CD14-positive monocyte (primary cell): Measurements from ENCODE around the gene DRC7. TPM values are rescaled to one million over a fixed set of nuclear protein-coding genes. Genes with fewer than 3 reads are reported as not detected.
A peak's percentile ranks its signal among the peaks of the same experiment; 100 is the strongest.

ENCODE experiments used
- DNase-seq, 3 donors: peaks; one replicate each; pipeline ENCODE4 v3.0.0-alpha.2; 2011 to 2022
- H2AFZ ChIP-seq: 2 replicates; pipeline ENCODE4 v1.6.0; 2012; ENCODE audit warnings: mild to moderate bottlenecking, low read depth, low read length, inconsistent platforms; ENCODE audit not compliant: insufficient read depth, poor library complexity, severe bottlenecking
- H3K27ac ChIP-seq, 2 donors: 1 replicate in 1 of 2; 2 replicates in 1 of 2; pipeline ENCODE4 v1.5.1; 2012 to 2013; ENCODE audit warnings: low read length in 2 of 2, control low read depth in 1 of 2, inconsistent platforms in 1 of 2, low read depth in 1 of 2, mild to moderate bottlenecking in 1 of 2
- H3K27me3 ChIP-seq, 2 donors: one replicate each; pipeline versions ENCODE4 v1.6.0 to v1.6.1; 2011 to 2013; ENCODE audit warnings: low read length in 2 of 2; ENCODE audit not compliant: control insufficient read depth in 2 of 2, insufficient read depth in 2 of 2
- H3K36me3 ChIP-seq, 2 donors: replicated peaks in 1 of 2; 1 replicate in 1 of 2; 2 replicates in 1 of 2; pipeline versions ENCODE4 v1.5.1 to v1.6.1; 2012 to 2013; ENCODE audit warnings: low read length in 2 of 2, control low read depth in 1 of 2, inconsistent platforms in 1 of 2, mild to moderate bottlenecking in 1 of 2; ENCODE audit not compliant: insufficient read depth in 2 of 2, control insufficient read depth in 1 of 2
- H3K4me1 ChIP-seq, 2 donors: 1 replicate in 1 of 2; 2 replicates in 1 of 2; pipeline versions ENCODE4 v1.5.1 to v1.6.1; 2012 to 2013; ENCODE audit warnings: low read length in 2 of 2, control low read depth in 1 of 2, inconsistent platforms in 1 of 2, mild to moderate bottlenecking in 1 of 2, moderate library complexity in 1 of 2; ENCODE audit not compliant: insufficient read depth in 2 of 2, control insufficient read depth in 1 of 2
- H3K4me2 ChIP-seq: replicated peaks from 2 replicates; pipeline ENCODE3; 2012; ENCODE audit warnings: low read length, moderate library complexity, mild to moderate bottlenecking; ENCODE audit not compliant: poor library complexity, severe bottlenecking; ENCODE audit errors: extremely low read depth
- H3K4me3 ChIP-seq, 3 experiments: fragments of 200-600 bp in 1 of 3; sonication (generic) in 1 of 3; replicated peaks in 1 of 3; 1 replicate in 2 of 3; 2 replicates in 1 of 3; pipeline ENCODE4 v1.5.1; 2011 to 2013; ENCODE audit warnings: low read length in 3 of 3, mild to moderate bottlenecking in 3 of 3, control low read depth in 2 of 3, low read depth in 2 of 3, inconsistent platforms in 1 of 3, moderate library complexity in 1 of 3
- H3K79me2 ChIP-seq: 2 replicates; pipeline ENCODE4 v1.6.0; 2012; ENCODE audit warnings: mild to moderate bottlenecking, control low read depth, inconsistent platforms, low read length, moderate library complexity; ENCODE audit not compliant: insufficient read depth
- H3K9ac ChIP-seq: 2 replicates; pipeline ENCODE4 v1.6.0; 2017; ENCODE audit warnings: low read length, mild to moderate bottlenecking; ENCODE audit not compliant: insufficient read depth, poor library complexity, severe bottlenecking
- H3K9me3 ChIP-seq, 2 donors: replicated peaks in 1 of 2; 1 replicate in 1 of 2; 2 replicates in 1 of 2; pipeline versions ENCODE4 v1.5.1 to v1.6.1; 2012 to 2013; ENCODE audit warnings: low read length in 2 of 2, control low read depth in 1 of 2; ENCODE audit not compliant: control insufficient read depth in 1 of 2, insufficient read depth in 1 of 2
- H4K20me1 ChIP-seq: 2 replicates; pipeline ENCODE4 v1.6.0; 2012; ENCODE audit warnings: mild to moderate bottlenecking, low read length, control low read depth, moderate library complexity; ENCODE audit not compliant: insufficient read depth
- H3K27ac Mint-ChIP-seq, 7 donors: one replicate each; pipeline ENCODE4 v1.8.0; 2020; ENCODE audit warnings: mild to moderate bottlenecking in 7 of 7, mixed read lengths in 7 of 7, moderate library complexity in 6 of 7, inconsistent platforms in 2 of 7
- H3K27me3 Mint-ChIP-seq, 3 donors: one replicate each; pipeline ENCODE4 v1.8.0; 2021 to 2022; ENCODE audit warnings: low read depth in 3 of 3, mild to moderate bottlenecking in 3 of 3, mixed read lengths in 3 of 3, moderate library complexity in 3 of 3, inconsistent platforms in 1 of 3
- H3K36me3 Mint-ChIP-seq, 2 donors: one replicate each; pipeline ENCODE4 v1.8.0; 2020; ENCODE audit warnings: mixed read lengths in 2 of 2, inconsistent platforms in 1 of 2, mild to moderate bottlenecking in 1 of 2
- H3K4me1 Mint-ChIP-seq: one replicate; pipeline ENCODE4 v1.8.0; 2020; ENCODE audit warnings: mild to moderate bottlenecking, mixed read lengths
- H3K4me3 Mint-ChIP-seq, 2 donors: one replicate each; pipeline ENCODE4 v1.8.0; 2020; ENCODE audit warnings: mild to moderate bottlenecking in 2 of 2, mixed read lengths in 2 of 2, moderate library complexity in 1 of 2
- H3K9me3 Mint-ChIP-seq, 7 donors: one replicate each; pipeline ENCODE4 v1.8.0; 2020 to 2022; ENCODE audit warnings: mixed read lengths in 7 of 7, mild to moderate bottlenecking in 6 of 7, moderate library complexity in 6 of 7, inconsistent platforms in 2 of 7
- WGBS: methylation state at CpG from one replicate; pipeline ENCODE4 v1.1.5; 2013; ENCODE audit warnings: missing lambda C conversion rate; ENCODE audit not compliant: insufficient coverage; 5-methylcytosine and 5-hydroxymethylcytosine counted together
- intact Hi-C, 2 donors: fragments of 100-400 bp; cut with micrococcal nuclease; formaldehyde crosslinking; loops; one replicate each; pipeline versions ENCODE4 v1.15.0 to v1.15.1; 2023
- polyA minus RNA-seq: library from RNA; depleted of rRNA, polyadenylated mRNA; stranded (reverse); fragments of >200 nt; gene quantifications from 2 replicates; pipeline ENCODE4 v1.2.3, GENCODE V29; 2012
- polyA plus RNA-seq, 3 donors: library from polyadenylated mRNA; depleted of rRNA in 1 of 3; unstranded in 2 of 3; stranded (reverse) in 1 of 3; fragments of 300-500 nt in 2 of 3; fragments of >200 nt in 1 of 3; fragmentation: Illumina TruSeq in 2 of 3; gene quantifications; 1 replicate in 2 of 3; 2 replicates in 1 of 3; pipeline ENCODE4 v1.2.3, GENCODE V29; 2012 to 2021
- total RNA-seq, 12 experiments: library from RNA in 1 of 12; stranded (reverse) in 1 of 12; fragments of 120-200 nt in 1 of 12; gene quantifications; one replicate each; pipeline ENCODE4 v1.2.4 and lab custom pipeline; 2013 to 2026; ENCODE audit warnings: mixed read lengths in 6 of 12, inconsistent platforms in 1 of 12
- TF ChIP-seq, protein P1 (sequence below): fragments of 200-600 bp; IDR thresholded peaks from one replicate; pipeline ENCODE4 v1.8.0; 2022; ENCODE audit warnings: antibody characterized with exemption, mild to moderate bottlenecking

The DRC7 gene, protein sequence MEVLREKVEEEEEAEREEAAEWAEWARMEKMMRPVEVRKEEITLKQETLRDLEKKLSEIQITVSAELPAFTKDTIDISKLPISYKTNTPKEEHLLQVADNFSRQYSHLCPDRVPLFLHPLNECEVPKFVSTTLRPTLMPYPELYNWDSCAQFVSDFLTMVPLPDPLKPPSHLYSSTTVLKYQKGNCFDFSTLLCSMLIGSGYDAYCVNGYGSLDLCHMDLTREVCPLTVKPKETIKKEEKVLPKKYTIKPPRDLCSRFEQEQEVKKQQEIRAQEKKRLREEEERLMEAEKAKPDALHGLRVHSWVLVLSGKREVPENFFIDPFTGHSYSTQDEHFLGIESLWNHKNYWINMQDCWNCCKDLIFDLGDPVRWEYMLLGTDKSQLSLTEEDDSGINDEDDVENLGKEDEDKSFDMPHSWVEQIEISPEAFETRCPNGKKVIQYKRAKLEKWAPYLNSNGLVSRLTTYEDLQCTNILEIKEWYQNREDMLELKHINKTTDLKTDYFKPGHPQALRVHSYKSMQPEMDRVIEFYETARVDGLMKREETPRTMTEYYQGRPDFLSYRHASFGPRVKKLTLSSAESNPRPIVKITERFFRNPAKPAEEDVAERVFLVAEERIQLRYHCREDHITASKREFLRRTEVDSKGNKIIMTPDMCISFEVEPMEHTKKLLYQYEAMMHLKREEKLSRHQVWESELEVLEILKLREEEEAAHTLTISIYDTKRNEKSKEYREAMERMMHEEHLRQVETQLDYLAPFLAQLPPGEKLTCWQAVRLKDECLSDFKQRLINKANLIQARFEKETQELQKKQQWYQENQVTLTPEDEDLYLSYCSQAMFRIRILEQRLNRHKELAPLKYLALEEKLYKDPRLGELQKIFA
- 0.56 TPM for total RNA-seq (2013)
- polyA plus RNA-seq (under 1 TPM in 2 of 3 donors, not detected in 1; 0.11 to 0.41 TPM), polyA minus RNA-seq (0.16 and 0.55 TPM in 2 replicates), total RNA-seq (lab: John Stamatoyannopoulos, UW) (0.06 to 0.92 (median 0.21) reads per million in 11 experiments)

DNA sequence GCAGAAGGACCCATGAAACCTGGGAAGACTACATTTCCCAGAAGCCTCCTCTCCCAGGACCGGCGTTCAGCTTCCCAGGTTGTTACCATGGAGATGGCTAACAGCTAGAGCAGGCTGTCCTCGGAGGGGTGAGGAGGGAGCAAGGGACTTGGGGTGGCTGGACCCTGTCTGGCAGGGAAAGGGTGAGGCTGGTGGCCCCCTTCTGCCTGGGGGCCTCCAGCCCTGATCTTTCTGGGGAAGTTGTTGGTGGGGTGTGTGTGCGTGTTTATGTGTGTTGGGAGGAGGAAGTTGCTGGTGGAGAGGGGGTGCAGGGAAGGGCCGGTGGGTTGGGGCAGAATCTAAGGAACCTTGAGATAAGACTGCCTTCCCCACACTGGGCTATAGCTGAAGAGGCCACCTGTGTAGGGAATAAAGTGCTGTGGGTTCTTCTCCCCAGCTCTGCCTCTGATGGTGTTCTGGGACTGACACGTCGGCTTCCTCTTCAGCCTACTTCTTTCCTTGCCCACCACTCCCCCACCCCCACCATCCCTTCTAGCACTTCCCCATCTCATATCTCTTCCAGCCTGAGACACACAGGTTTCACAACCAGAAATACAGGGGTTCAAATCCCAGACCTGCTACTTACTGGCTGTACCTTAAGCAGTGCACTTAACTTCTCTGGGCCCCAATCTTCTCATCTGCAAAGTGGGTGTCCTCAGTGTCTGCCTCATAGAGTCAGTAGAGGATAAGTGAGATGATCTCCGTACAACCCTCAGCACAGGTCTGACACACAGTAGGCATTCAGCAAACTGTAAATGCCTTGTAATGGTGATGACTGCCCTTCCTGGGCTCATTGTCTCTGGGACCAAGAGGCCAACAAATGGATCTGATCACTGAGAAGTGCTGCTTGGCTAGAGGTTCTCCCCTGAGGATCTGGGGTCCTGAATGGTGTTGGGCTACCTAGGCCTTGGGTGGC lies at the start of gene DRC7:
Gene DRC7, plus strand, starts transcription at position 82 of the 955 bp plus-strand sequence. CDS start 3,144 bp downstream, outside the sequence.
- peaks cover 1 to 2% (median 2%) of the 10 kb centered on the region in 3 donors for H3K27me3 Mint-ChIP-seq
- Histone ChIP-seq H3K79me2 (no peaks in the 10 kb centered on the region), H3K36me3 (no peaks in the 10 kb centered on the region), H2AFZ (peak within 1 kb of the TSS; percentile 67), H3K4me1 (peaks cover 30 to 35% of the 10 kb centered on the region in 2 donors), H3K27ac (peak within 1 kb of the TSS; percentile 73 to 85), H3K27me3 (no peaks in the 10 kb centered on the region), H4K20me1 (no peaks in the 10 kb centered on the region), H3K9ac (peak within 1 kb of the TSS; percentile 53), H3K4me2 (peak within 1 kb of the TSS; percentile 70), H3K4me3 (peak within 1 kb of the TSS; percentile 40 to 76 (median 49)), H3K9me3 (no peaks in the 10 kb centered on the region)
- 7% methylated on average over 3 of the region's 8 CpGs for WGBS
- H3K4me1 Mint-ChIP-seq, result peaks cover 32% of the 10 kb centered on the region
- no peaks in the 10 kb centered on the region for H3K36me3 Mint-ChIP-seq
- peak within 1 kb of the TSS; percentile 93 to 98 (median 97) for H3K27ac Mint-ChIP-seq
- H3K4me3 Mint-ChIP-seq, result peak within 1 kb of the TSS; percentile 83 to 94
- DNase-seq, result peak; percentile 76 to 79 (median 76)
- H3K9me3 Mint-ChIP-seq, result peaks cover 0 to 2% (median 0%) of the 10 kb centered on the region in 7 donors
- intact Hi-C loops, result loop anchor here (5.0 kb wide), 4 partner anchors 33 to 48 kb away; no protein-coding TSS in a partner anchor
- TF ChIP-seq, protein P1, sequence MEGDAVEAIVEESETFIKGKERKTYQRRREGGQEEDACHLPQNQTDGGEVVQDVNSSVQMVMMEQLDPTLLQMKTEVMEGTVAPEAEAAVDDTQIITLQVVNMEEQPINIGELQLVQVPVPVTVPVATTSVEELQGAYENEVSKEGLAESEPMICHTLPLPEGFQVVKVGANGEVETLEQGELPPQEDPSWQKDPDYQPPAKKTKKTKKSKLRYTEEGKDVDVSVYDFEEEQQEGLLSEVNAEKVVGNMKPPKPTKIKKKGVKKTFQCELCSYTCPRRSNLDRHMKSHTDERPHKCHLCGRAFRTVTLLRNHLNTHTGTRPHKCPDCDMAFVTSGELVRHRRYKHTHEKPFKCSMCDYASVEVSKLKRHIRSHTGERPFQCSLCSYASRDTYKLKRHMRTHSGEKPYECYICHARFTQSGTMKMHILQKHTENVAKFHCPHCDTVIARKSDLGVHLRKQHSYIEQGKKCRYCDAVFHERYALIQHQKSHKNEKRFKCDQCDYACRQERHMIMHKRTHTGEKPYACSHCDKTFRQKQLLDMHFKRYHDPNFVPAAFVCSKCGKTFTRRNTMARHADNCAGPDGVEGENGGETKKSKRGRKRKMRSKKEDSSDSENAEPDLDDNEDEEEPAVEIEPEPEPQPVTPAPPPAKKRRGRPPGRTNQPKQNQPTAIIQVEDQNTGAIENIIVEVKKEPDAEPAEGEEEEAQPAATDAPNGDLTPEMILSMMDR, result no peak
